HG03565 (cell line): Measurements from ENCODE around the gene SEMA5A.

Source experiments
- ATAC-seq: cut with Tn5 transposase; IDR thresholded peaks from one replicate; pipeline ENCODE4 v1.9.1; 2021; ENCODE audit warnings: mild to moderate bottlenecking, moderate library complexity; ENCODE audit not compliant: unreplicated experiment

Gene SEMA5A

GRCh38 chr5:9547122-9547947 lies 1.5 kb upstream of the SEMA5A start:
- ATAC-seq, result no peak

- no peak for ATAC-seq
Observed at GRCh38 chr5:9545136-9545991, 511 bp downstream of the SEMA5A start.

GRCh38 chr5:9544502-9545135 lies 1.3 kb downstream of the SEMA5A start:
- peak; percentile 75 for ATAC-seq

GRCh38 chr5:9544056-9544455 lies 1.8 kb downstream of the SEMA5A start:
- ATAC-seq, result no peak

GRCh38 chr5:9543311-9543920 lies 2.5 kb downstream of the SEMA5A start:
- no peak for ATAC-seq

GRCh38 chr5:9540791-9541190 lies 5.1 kb downstream of the SEMA5A start:
- no peak for ATAC-seq

- no peak for ATAC-seq
Observed at GRCh38 chr5:9538504-9538903, 7.4 kb downstream of the SEMA5A start.

GRCh38 chr5:9537223-9538141 lies 8.4 kb downstream of the SEMA5A start:
- no peak for ATAC-seq

GRCh38 chr5:9536717-9537116 lies 9.2 kb downstream of the SEMA5A start:
- no peak for ATAC-seq

- no peak for ATAC-seq
Observed at GRCh38 chr5:9534881-9535517, 10.9 kb downstream of the SEMA5A start.

GRCh38 chr5:9533562-9534364 lies 12.1 kb downstream of the SEMA5A start:
- ATAC-seq, result no peak

GRCh38 chr5:9533096-9533495 lies 12.8 kb downstream of the SEMA5A start:
- no peak for ATAC-seq

GRCh38 chr5:9529513-9529912 lies 16.4 kb downstream of the SEMA5A start:
- no peak for ATAC-seq

- ATAC-seq, result no peak
Observed at GRCh38 chr5:9529041-9529480, 16.8 kb downstream of the SEMA5A start.

- ATAC-seq, result no peak
Observed at GRCh38 chr5:9524941-9525340, 20.9 kb downstream of the SEMA5A start.

- ATAC-seq, result no peak
Observed at GRCh38 chr5:9523090-9523823, 22.6 kb downstream of the SEMA5A start.

- no peak for ATAC-seq
Observed at GRCh38 chr5:9519537-9519936, 26.3 kb downstream of the SEMA5A start.

- ATAC-seq, result no peak
Observed at GRCh38 chr5:9516591-9516990, 29.3 kb downstream of the SEMA5A start.
